ENCODE results near the gene EYA2.

EYA2 gene

GRCh38 chr20:47110819-47111218 lies 216.2 kb downstream of the EYA2 start:
- no peak for DNase-seq (ENCODE audit: low read depth in 3 of 3)

- DNase-seq (ENCODE audit: low read depth in 3 of 3) = no peak
These were observed 216.9 kb downstream of the EYA2 start for GRCh38 chr20:47111576-47111975.

DNA sequence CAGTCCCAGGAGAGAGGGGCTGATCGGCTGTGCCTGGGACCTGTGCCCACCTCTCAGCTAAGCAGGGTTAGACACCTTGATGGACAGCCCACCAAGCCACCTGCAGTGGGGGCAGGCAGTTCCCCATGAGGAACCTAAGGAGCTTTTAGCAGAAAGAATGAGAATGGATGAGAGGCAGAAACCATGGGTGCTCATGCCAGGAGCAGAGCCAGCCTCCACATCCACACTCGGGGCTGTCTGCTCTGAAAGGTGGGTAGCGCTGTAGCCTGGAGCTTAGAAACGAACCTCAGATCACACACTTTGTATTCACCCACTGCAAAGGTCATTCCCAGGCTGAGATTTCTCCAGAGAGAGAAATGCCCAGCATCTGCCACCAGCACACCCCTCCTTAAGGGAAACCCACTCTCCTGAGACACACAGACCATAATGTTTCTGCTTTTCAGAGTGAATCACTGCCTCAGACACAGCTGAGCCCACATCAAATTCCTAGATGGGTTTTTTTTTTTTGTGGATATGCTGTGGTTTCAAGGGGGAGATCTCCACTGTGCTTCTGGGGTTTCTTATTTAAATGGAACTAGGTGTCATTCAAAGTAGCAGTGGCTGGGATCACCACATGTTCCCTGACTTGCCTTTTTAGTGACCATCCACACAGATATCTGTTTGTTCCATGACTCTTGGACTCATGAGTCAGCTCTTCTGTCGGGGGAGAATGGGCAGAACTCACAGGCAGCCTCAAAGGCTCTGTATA lies 218.9 kb downstream of the EYA2 start:
- no peak for DNase-seq (ENCODE audit: low read depth in 3 of 3)

- no peak for DNase-seq (ENCODE audit: low read depth in 3 of 3)
These were observed 221.1 kb downstream of the EYA2 start for GRCh38 chr20:47115694-47116093.

DNA sequence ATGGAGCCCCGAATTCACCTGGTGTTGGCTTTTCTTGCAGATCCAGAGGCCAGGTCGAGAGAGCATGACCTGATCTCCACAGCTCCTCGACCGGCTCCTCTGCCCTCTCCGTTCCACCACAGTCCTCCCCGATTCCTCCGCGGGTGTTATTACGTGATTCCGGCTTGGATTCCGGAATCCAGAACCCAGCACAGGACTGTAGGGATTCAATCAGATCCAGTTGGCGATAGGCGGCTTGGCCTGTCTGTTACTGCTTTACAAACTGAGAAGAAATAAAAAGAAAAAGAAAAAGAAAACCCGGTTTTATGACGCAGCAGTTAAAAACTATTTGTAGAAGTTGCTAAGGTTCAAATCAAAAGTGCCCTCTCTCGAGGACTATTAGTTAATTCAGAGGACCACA lies 222.7 kb downstream of the EYA2 start:
- DNase-seq (ENCODE audit: low read depth in 3 of 3) = no peak

- no peak for DNase-seq (ENCODE audit: low read depth in 3 of 3)
These were observed 223.1 kb downstream of the EYA2 start for GRCh38 chr20:47117773-47118172.

- DNase-seq (ENCODE audit: low read depth in 3 of 3) = no peak
These were observed 223.6 kb downstream of the EYA2 start for GRCh38 chr20:47118206-47118605.

DNA sequence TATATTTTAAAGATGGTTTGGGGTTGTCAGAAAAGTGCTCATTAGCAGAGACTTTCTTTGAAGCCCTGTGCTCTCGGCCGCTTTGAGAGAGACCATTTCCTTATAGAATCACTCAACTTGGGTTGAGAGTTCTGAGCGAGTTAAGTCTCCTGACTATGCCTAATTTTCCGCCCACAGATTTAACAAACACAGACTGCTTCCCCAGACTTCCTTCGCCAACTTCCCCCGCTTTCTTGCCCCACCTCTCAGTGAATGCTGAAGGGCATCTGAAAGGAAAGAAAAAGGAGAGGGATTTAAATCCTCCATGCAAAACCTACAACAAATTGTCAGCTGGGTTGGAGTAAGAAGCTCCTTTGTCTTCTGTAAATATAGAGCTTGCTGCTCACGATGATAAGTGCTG lies 224.0 kb downstream of the EYA2 start:
- DNase-seq (ENCODE audit: low read depth in 3 of 3) = no peak

DNA sequence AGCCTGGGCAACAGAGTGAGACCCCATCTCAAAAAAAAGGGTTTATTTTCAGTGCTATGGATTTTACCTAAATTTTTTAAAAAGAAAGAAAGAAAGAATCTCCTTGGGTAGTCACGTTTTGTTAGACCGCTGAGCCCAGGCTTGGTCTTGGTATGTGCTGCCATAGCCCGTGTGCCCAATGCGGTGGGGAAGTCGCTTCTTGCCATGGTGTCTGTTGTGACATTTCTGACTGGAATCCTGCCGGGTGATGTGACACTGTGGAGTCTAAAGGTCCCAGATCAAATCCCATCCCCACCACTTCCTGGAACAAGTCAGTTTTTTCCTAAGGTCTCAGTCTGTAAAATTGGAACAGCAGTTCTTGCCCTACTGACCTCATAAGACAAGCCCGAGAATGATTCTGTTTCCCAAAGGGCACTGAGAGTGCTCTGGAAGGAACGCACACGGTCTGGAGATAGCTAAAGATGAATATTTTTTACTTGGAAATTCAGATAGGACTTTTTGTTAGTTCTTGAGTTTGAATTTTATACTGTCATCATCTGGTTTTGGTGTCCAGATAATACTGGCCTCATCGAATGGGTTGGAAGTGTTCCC lies 225.8 kb downstream of the EYA2 start:
- no peak for DNase-seq (ENCODE audit: low read depth in 3 of 3)

GRCh38 chr20:47122560-47122959 lies 227.9 kb downstream of the EYA2 start:
- DNase-seq (ENCODE audit: low read depth in 3 of 3) = no peak

GRCh38 chr20:47124181-47124717 lies 229.6 kb downstream of the EYA2 start:
- no peak for DNase-seq (ENCODE audit: low read depth in 3 of 3)

DNA sequence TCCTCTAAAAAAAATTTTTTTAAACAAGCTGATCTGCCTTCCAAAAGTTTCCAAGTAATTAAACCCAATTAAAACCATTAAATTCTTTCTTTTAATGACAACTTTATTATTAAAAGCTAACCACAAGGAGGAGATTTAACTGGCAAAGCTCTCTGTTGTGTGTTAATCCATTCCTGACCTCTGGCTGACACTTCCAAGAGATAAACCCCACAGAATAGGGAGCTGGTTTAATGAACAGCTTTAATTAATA lies 230.8 kb downstream of the EYA2 start:
- DNase-seq (ENCODE audit: low read depth in 3 of 3) = no peak

DNA sequence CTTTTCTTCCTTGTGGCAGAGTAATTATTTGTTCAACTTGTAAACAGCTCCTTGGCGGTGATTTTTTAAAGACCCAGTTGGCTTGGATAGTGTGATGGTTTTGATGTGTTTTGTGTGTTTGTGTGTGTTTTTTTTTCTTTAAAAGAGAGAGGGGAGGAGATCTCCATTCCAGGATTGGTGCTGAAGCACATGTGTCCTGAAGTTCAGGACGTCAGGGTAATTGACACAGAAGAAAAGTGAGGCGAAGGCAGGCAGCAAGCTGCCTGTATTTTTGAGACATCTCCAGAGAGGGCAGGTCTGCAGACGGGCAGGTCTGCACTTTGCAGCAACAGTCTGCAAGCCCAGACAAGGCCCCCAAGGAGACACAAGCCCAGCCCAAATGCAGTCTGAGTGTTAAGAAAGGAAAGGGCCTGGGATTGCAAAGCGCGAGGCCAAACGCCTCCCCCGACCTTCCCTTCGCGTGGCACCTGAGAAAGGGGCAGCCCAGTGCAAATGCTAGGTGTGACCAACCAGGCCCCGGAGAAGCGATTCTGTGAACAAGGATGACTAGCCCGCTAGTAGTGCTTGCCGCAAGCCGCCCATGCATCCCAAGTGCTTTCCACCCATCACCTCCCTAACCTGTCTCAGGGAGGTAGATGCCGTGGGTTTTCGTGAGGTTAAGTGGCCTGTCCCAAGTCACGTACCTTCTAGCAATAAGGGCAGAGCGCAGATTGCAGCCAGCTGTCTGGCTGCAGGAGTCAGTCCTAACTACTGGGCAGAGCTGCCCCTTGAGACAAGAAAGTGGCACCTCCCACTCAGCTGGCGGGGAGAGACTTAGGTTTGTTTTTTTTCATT lies 231.3 kb downstream of the EYA2 start:
- no peak for DNase-seq (ENCODE audit: low read depth in 3 of 3)

DNA sequence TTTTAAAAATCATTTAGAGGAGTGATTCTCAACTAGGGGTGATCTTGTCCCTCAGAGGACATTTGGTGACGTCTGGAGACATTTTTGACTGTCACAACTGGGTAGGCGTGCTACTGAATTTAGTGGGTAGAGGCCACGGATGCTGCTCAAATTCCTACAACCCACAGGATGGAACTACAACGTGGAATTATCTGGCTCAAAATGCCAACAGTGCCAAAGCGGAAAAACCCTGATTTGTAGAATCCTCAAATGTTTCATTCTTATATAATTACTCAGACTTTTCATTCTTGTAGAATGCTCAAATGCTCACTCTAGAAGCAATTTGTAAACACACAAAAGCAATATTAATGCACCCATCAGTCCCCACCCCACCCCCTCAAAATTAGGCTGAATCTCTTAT lies 232.1 kb downstream of the EYA2 start:
- DNase-seq (ENCODE audit: low read depth in 3 of 3) = no peak

GRCh38 chr20:47127546-47127945 lies 232.9 kb downstream of the EYA2 start:
- no peak for DNase-seq (ENCODE audit: low read depth in 3 of 3)

DNA sequence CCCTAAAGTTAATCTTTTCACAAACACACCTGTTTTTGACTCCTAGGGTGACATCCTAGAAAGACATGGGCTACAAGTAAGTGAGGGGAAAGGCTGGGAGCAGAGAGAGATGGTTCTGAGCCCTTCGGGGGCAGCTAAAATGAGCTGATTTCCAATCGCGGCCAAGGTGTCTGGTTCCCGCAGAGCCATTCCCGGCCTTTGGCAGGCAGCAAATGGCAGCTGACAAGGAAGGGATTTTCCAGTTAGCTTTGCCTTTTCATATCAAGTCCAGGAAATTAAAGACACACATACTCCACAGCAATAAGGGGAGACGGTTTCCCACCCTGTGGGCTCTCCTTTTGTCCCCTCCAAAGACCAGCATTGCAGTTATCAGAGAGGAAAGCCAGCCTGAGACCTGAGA lies 233.4 kb downstream of the EYA2 start:
- no peak for DNase-seq (ENCODE audit: low read depth in 3 of 3)

GRCh38 chr20:47129306-47129705 lies 234.7 kb downstream of the EYA2 start:
- no peak for DNase-seq (ENCODE audit: low read depth in 3 of 3)

DNA sequence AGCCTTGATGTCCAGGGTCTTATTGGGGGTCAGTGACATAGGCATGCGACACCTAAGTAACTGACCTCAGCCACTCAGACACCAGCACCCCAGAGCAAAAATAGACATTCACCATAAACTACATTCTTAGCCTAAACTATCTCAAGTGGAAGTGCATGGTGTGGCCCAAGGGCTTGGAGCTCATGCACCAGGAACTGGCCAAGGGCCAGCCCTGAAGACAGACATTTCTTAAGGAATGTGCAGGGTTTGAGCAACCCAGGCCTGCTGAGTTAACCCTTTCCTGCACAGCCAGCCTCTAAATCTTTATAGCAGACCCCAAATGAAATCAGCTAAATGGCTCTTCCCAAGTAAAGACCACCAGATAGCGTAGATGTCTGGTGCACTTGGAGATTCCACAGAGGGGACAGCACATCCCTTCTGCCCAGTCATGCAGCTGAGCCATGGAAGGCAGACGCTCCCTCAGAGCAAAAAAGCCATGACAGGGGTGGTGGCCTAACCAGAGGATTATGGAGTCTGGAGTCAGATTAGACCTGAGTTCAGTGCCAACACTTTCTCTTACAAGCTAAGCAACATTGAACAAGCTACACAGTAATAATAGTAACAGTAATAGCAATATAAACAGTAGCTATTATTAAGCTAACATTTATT lies 239.3 kb downstream of the EYA2 start:
- DNase-seq (ENCODE audit: low read depth in 3 of 3) = no peak

DNA sequence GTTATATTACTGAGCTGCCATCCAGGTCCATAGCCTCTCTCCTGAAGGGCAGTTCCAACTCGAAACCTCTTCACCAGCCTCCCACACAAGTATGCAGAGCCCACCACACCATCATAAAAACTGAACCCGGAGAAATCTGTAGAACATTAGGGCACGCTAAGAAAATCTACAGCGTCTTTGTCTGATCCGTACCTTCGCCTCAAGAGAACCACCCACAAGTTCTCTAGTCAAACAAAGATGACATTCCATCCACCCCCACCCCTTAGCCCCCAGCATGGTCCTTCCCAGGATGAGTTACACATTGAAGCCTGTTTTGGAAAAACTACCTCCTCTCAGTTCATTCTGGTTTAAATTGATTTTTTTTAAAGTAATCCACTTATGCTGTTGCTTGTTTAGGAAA lies 242.1 kb downstream of the EYA2 start:
- no peak for DNase-seq (ENCODE audit: low read depth in 3 of 3)

DNA sequence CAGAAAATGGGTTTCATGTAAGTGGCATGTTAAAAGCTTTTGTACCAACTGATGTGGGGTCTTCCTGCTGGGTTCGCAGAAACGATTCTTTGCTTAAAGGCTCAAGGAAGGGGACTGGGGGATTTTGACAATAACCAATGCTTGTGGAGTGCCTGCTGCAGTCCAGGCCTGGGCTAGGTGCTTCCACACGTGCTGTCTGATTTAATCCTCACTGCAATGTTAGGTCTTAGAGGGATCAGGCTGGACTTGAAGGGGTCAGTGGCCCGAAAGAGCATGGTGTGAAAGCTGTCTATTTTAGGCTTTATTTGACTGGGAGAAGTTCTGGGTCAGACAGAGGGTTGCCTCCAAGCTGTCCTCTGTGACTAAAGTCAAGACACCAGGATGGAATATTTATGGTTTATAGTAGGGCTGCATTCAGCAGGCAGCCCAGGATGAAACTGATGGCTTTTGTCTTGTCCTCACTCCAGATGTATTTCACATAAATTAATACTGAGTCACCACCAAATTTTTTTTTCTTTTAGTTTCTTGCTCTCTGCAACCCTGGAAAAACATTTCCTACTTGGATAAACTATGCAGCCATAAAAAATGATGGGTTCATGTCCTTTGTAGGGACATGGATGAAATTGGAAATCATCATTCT lies 242.7 kb downstream of the EYA2 start:
- DNase-seq (ENCODE audit: low read depth in 3 of 3) = no peak

DNA sequence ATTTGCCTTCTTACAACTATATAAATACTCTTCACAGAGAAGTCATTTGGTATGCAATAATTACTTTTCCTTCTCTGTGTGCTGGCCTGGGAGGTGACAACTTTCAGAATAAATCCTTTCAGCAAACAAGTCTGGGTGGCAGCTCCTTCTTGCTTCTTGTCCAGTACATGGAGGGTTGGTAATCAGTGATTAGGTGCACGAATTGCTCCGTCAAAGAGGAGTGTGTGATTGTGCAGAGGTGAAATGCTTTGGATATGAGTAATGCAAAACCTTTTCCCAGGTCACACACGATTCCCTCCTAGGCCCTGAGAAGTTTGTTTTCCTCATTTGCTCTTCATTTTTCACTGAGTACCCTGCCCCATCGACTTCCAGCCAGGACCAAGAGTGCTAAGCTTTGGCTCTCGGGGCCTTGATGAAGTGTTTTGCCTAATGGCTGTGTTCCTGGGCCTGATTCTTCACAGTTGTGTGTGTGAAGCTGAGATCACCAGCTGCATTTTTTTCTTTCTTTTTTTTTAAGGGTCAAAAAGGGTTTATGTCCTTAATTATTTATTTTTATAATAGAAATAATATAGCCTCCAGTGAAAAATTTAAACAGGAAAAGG lies 245.4 kb downstream of the EYA2 start:
- no peak for DNase-seq (ENCODE audit: low read depth in 3 of 3)
